A549 treated with CpdA at 1 μM for 4 hours (cell line): ENCODE measurements around the gene CCDC154. TPM values are rescaled to one million over a fixed set of nuclear protein-coding genes. Genes with fewer than 3 reads are reported as not detected.

ENCODE experiments used
- total RNA-seq: library from RNA; stranded (reverse); fragments of 200-300 nt; extraction: Qiagen RNA extraction; gene quantifications from 5 replicates; pipeline ENCODE4 v1.2.3, GENCODE V29; 2022; ENCODE audit warnings: low read depth

Gene CCDC154, protein sequence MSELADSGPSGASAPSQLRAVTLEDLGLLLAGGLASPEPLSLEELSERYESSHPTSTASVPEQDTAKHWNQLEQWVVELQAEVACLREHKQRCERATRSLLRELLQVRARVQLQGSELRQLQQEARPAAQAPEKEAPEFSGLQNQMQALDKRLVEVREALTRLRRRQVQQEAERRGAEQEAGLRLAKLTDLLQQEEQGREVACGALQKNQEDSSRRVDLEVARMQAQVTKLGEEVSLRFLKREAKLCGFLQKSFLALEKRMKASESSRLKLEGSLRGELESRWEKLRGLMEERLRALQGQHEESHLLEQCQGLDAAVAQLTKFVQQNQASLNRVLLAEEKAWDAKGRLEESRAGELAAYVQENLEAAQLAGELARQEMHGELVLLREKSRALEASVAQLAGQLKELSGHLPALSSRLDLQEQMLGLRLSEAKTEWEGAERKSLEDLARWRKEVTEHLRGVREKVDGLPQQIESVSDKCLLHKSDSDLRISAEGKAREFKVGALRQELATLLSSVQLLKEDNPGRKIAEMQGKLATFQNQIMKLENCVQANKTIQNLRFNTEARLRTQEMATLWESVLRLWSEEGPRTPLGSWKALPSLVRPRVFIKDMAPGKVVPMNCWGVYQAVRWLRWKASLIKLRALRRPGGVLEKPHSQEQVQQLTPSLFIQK
- 0.14 to 0.89 TPM (median 0.44 TPM) in 5 replicates for total RNA-seq

DNA sequence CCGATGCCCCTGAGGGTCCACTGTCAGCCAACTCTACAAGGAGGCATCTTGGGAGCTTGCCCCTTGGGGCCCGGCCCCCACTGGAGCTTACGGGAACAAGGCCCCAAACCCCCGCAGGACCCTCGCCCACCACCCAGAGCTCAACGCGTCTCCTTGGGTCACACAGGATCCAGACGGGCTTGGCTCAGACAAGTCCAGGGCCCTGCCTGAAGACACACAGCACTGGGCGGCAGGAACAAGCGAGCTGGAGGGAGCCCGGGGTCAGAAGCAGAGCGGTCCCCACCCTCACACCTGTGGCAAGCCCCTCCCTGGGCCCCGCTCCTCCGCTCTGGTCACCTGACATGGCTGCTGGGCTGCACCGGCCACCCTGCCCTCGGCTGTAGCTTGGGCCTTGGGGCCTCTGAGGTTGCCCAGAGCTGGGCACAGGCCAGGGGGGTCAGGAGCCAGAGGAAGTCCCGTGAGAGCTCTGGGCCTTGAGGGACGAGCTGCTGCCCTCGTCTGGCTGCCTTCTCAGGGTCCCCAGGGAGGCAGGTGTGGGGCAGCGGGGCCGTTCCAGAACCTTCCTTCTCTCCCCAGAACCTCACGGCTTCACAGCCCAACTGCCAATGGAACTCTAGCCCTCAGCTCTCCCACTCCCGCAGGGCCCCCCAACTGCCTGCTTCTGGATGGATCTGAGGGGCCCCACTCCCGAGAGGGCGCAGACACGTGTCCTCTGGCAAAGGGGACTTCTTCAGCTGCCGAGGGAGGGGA, at the start of gene CCDC154:
TSS of gene CCDC154 (minus strand) at position 577 of the 750 bp plus-strand sequence. CDS start at position 343, 234 bp downstream.

DNA sequence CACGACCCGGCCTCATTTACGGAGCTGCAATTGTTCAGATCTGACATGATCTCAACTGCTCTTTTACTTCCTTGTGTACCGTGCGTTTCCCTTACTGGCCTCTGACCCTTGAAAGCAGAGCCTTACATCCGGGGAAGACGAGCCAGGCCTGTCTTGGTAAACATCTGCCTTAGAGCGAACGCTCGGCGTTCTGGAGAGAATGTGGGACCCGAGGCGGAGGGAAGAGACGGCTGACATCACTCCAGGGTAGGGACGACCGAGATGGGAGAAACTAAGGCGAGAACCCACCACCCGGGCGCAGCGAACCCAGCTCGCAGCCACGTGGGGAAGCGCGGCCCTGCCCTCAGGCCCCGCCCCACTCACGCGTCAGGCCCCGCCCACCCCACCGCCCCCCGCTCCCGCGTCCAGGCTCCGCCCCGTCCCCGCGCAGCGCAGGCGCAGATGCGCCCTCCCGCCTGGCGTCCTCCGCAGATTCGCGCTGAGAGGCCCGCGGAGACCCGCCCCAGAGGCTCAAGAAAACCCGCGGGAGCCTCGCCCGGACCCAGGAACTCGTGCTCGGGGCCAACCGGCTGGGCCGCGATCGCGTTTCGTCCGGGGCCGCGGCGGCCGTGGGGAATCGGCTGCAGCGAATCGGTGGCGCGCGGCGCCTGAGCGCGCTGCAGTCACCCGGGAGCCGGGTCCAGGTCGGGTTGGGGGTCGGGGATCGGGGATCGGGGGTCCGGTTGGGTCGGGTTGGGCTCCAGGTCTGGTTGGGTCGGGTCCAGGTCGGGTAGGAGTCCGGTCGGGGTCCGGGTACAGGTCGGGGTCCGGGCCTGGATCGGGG, 48.8 kb upstream of the CCDC154 start, which contains the start of gene TELO2:
TSS of gene TELO2 (plus strand) at position 438 of the 823 bp plus-strand sequence. CDS start 922 bp downstream, outside the sequence.

DNA sequence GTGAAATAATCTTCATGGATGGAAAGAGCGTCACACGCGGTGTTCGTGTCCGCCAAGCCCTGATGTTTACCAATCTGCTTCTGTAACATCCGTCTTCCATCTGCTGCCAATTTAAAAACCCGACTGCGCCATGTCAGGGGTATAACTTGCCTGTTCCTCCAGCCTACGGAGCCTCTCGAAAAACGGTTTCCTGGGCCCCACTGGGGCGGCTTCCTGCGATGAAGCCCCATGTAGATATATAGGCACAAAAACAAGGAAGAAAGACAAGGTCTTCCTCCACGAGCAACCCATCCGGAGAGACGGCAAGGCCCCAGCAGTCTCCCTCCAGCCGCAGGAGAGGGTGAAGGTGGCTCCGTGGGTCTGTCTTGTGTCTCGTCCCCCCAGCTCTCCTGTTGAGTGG, 44.3 kb upstream of the CCDC154 start, which contains the start of gene PTX4:
TSS of gene PTX4 (minus strand) at position 326 of the 400 bp plus-strand sequence. CDS start at position 291, 35 bp downstream.

DNA sequence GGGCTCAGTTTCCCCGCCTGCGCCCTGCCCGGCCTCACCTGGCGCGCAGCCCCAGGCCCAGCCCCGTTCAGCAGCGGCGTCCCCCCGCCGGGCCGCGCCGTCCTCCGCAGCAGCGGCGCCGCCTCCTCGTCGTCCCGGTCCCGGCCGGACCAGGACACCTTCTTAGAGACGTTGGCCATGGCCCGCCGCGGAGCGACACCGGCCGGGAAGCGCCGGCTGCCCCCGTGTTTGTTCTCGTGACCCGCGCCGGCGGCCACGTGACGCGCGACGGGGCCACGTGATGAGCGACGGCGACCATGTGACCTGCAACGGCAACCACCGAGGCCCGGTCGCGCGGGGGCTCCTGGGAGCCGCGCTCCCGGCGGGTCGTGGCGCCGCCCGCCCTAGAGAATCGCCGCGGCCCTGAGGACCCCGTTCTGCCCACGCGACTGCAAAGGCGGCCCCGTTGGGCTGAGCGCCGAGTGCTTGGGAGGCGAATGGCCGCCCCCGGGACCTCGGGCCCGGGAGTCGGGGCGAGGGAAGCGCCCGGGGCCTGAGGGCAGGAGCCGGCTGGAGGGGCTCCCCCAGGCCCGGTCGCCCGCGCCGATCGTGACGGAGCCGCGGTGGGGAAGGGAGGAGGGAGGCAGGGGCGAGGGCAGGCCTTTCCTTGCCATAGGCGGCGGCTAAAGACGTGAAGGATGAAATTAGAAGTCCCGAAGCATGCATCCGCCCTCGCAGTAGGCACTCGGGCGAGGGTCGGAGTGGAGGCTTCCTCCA, 30.6 kb upstream of the CCDC154 start, which contains the start of gene CLCN7:
TSS of gene CLCN7 (minus strand) at position 233 of the 756 bp plus-strand sequence. CDS start at position 179, 54 bp downstream.

DNA sequence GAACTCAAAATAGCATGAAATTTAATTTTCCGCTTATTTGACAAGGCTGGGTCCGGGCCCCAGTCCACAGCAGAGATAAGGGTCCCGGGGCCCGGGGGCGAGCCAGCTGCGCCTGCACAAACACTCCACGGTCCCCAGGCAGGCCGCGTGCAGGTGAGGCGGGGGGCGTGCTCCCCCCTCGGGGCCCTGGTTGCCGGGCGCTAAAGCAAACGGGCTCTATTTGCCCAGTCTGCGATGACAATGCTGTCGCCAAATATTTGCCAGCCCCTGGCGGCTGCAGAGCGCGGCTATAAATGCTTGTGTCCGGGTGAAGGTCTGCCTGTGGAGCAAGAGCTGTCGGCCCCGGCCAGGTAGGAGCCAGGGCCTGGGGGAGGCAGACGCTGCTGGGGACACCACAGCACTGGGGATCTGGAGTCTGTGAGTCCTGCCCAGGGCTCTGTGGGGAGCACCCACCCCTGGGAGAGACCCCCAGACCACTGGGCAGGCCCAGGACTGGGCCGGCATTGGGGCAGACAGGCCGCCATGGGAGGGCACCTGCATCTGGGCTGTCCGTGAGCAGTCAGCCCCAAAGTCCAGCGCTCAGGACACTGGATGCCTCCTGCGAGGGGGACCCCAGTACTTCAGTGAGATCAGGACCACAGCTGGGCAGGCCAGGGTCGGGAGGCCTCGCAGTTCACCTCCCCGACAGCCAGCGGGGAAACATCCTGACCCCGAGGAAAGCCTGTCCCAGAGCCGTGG, 13.4 kb downstream of the CCDC154 start, which contains the start of gene PERCC1:
TSS of gene PERCC1 (plus strand) at position 320 of the 738 bp plus-strand sequence. CDS start 1,516 bp downstream, outside the sequence.

DNA sequence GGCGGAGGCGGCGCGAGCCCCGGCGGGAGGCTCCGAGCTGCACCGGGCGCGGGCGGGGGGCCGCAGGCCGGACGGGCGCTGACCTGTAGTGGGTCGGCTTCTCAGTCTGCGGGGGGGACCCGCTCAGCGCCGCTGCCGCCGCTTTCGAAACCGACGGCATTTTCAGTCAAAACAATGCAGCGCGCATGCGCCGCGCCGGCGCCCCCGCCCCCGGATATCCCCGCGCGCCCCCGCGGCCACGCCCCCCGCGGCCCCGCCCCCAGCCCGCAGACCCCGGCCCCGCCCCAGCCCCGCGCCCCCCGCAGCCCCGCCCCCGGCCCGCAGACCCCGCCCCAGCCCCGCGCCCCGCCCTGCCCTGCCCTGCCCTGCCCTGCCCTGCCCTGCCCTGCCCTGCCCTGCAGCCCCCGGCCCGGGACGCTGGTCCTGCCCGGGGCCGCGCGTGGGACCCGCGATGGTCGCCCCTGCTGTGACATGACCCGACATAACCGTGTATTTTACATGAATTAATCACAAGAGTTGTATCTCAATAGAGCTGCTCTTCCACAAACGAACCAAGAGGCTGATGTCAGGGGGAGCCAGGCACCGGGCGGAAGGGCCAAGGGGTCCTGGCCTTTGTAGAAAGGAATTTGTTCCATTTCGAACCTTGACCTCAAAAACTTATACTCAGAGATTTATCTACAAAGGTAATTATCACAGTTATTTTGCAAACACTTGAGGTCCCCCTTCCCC, 29.7 kb downstream of the CCDC154 start, which contains the start of gene UNKL:
TSS of gene UNKL (minus strand) at position 173 of the 729 bp plus-strand sequence. CDS start at position 160, 13 bp downstream.

Other genes starting within 250 kb of the CCDC154 start
- 0.08 to 0.16 TPM in 2 of 5 replicates, not detected in the others for gene TPSG1, start 219.3 kb downstream of the CCDC154 start, total RNA-seq
- gene TPSB2, start 214.4 kb downstream of the CCDC154 start, total RNA-seq = not detected in 5 replicates
- not detected in 5 replicates for gene TPSAB1, start 203.9 kb downstream of the CCDC154 start, total RNA-seq
- gene TPSD1, start 188.5 kb downstream of the CCDC154 start, total RNA-seq = 0.03 TPM in 1 of 5 replicates, not detected in the others
- gene UBE2I, start 134.9 kb downstream of the CCDC154 start, total RNA-seq = 161 to 196 TPM (median 171 TPM) in 5 replicates
- 0.75 to 2.8 TPM (median 0.86 TPM) in 5 replicates for gene BAIAP3, start 110.9 kb downstream of the CCDC154 start, total RNA-seq
- gene TSR3, start 92.7 kb downstream of the CCDC154 start, total RNA-seq = 50.7 to 94.3 TPM (median 89.3 TPM) in 5 replicates
- gene GNPTG, start 92.6 kb downstream of the CCDC154 start, total RNA-seq = 24.2 to 38.2 TPM (median 34.7 TPM) in 5 replicates
- 27.5 to 45.1 TPM (median 44.8 TPM) in 5 replicates for gene UNKL, start 29.9 kb downstream of the CCDC154 start, total RNA-seq
- gene UQCC4, start 23.8 kb downstream of the CCDC154 start, total RNA-seq = 29.6 to 38.5 TPM (median 37.1 TPM) in 5 replicates
- gene PERCC1, start 13.5 kb downstream of the CCDC154 start, total RNA-seq = not detected in 5 replicates
- 66.8 to 86.1 TPM (median 76.1 TPM) in 5 replicates for gene CLCN7, start 30.5 kb upstream of the CCDC154 start, total RNA-seq
- not detected in 5 replicates for gene PTX4, start 44.4 kb upstream of the CCDC154 start, total RNA-seq
- 32.1 to 45.2 TPM (median 36.7 TPM) in 5 replicates for gene TELO2, start 48.8 kb upstream of the CCDC154 start, total RNA-seq
- not detected in 5 replicates for gene TMEM204, start 89.1 kb upstream of the CCDC154 start, total RNA-seq
- 8.1 to 11.0 TPM (median 8.7 TPM) in 5 replicates for gene IFT140, start 167.5 kb upstream of the CCDC154 start, total RNA-seq
- 13.9 to 17.3 TPM (median 16.1 TPM) in 5 replicates for gene CRAMP1, start 167.8 kb upstream of the CCDC154 start, total RNA-seq
- 168 to 223 TPM (median 172 TPM) in 5 replicates for gene JPT2, start 233.7 kb upstream of the CCDC154 start, total RNA-seq